A673 (cell line): ENCODE data around the gene USP22. TPM values are rescaled to one million over a fixed set of nuclear protein-coding genes. Genes with fewer than 3 reads are reported as not detected.
A peak's percentile ranks its signal among the peaks of the same experiment; 100 is the strongest.

ENCODE experiments used
- BruUV-seq: library from RNA; stranded (reverse); fragments of 400-500 nt; replicated peaks from 2 replicates; lab custom pipeline; 2021; lab: Mats Ljungman, UMichigan
- CTCF ChIA-PET: fragments of 300-600 bp; sonication (Branson Sonifier 250); formaldehyde crosslinking; loops from one replicate; lab custom pipeline; 2022; ENCODE audit warnings: antibody characterized with exemption; lab: Charles Lee
- POLR2A ChIA-PET: fragments of 300-600 bp; sonication (Branson Sonifier 250); formaldehyde crosslinking; loops from one replicate; lab custom pipeline; 2022; ENCODE audit warnings: antibody characterized with exemption; ENCODE audit not compliant: low non-redundant PET; lab: Charles Lee
- DNase-seq: peaks from one replicate; pipeline ENCODE4 v3.0.0-alpha.2; 2015; ENCODE audit warnings: low spot score
- H3K27ac ChIP-seq: fragments of 200-600 bp; sonication (generic); 2 replicates; pipeline ENCODE4 v1.5.1; 2016; ENCODE audit warnings: mixed run types, low read depth, mild to moderate bottlenecking, mixed read lengths, antibody characterized with exemption, low read length; ENCODE audit not compliant: poor library complexity, severe bottlenecking
- H3K27me3 ChIP-seq: fragments of 200-600 bp; sonication (generic); replicated peaks from 2 replicates; pipeline ENCODE4 v1.6.1; 2017; ENCODE audit warnings: mixed run types, low read depth, mild to moderate bottlenecking, mixed read lengths, antibody characterized with exemption, low read length; ENCODE audit not compliant: insufficient read depth, poor library complexity
- H3K36me3 ChIP-seq: fragments of 200-600 bp; sonication (generic); 2 replicates; pipeline ENCODE4 v1.6.1; 2016; ENCODE audit warnings: mixed run types, mild to moderate bottlenecking, mixed read lengths, antibody characterized with exemption, low read length; ENCODE audit not compliant: insufficient read depth, poor library complexity, severe bottlenecking
- H3K4me1 ChIP-seq: fragments of 200-600 bp; sonication (generic); 2 replicates; pipeline ENCODE4 v1.6.1; 2017; ENCODE audit warnings: mixed run types, mild to moderate bottlenecking, mixed read lengths, antibody characterized with exemption, low read length; ENCODE audit not compliant: insufficient read depth, poor library complexity, severe bottlenecking
- H3K4me3 ChIP-seq: fragments of 200-600 bp; sonication (generic); 2 replicates; pipeline ENCODE4 v1.5.1; 2016; ENCODE audit warnings: low read depth, mixed run types, mild to moderate bottlenecking, mixed read lengths, low read length; ENCODE audit not compliant: poor library complexity, severe bottlenecking
- H3K9me3 ChIP-seq: fragments of 200-600 bp; sonication (generic); 2 replicates; pipeline ENCODE4 v1.6.1; 2016; ENCODE audit warnings: mixed run types, low read depth, mild to moderate bottlenecking, mixed read lengths, antibody characterized with exemption, low read length; ENCODE audit not compliant: poor library complexity, severe bottlenecking
- EZH2 ChIP-seq: fragments of 200-600 bp; sonication (generic); IDR thresholded peaks from 2 replicates; pipeline ENCODE4 v1.6.1; 2017; ENCODE audit warnings: borderline replicate concordance, low read depth, mild to moderate bottlenecking, mixed read lengths, antibody characterized with exemption, low read length; ENCODE audit not compliant: poor library complexity, severe bottlenecking
- intact Hi-C: fragments of 100-400 bp; cut with micrococcal nuclease; formaldehyde crosslinking; loops from one replicate; pipeline ENCODE4 v1.10.0; 2022; ENCODE audit not compliant: unreplicated experiment
- total RNA-seq: library from RNA; stranded (reverse); gene quantifications from 2 replicates; pipeline ENCODE4 v1.2.3, GENCODE V29; 2021
- TF ChIP-seq, protein P1 (sequence below): fragments of 300-800, 200-600 bp; sonication (generic); conservative IDR thresholded peaks from 2 replicates; pipeline ENCODE4 v1.5.1; 2017; ENCODE audit warnings: low read depth, mild to moderate bottlenecking, antibody characterized with exemption, low read length, moderate library complexity, mixed read lengths

Gene USP22
- total RNA-seq, 1 experiment from 2014 or later: 288 TPM

DNA sequence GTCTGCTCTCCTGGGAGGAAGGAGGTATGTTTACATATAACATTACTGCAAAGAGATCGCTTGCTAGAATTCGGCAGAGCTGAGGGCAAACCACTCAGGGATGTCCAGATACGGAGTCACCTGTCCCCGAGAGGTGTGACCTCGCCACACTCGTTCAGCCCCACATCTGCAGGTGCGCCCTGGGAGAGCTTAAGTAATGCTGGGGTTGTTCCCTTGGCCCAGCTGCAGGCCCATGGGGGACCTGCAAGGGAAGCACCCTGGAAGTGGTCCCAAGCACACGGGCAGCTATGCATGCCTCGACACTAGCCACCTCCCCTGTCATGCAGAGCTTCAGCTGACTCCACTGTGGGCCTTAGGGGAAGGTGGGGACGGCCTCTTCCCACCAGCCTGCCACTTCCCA is 22.2 kb downstream of the USP22 start:
- intact Hi-C loops: no loop called here
- Histone ChIP-seq H3K4me1 (no peaks in the 10 kb centered on the region), H3K27ac (no peak overlapping the region), H3K27me3 (no peaks in the 10 kb centered on the region), H3K4me3 (no peak overlapping the region), H3K9me3 (no peaks in the 10 kb centered on the region), H3K36me3 (peaks cover 92% of the 10 kb centered on the region)
- no TSS peak for BruUV-seq
- no peak for DNase-seq
- ChIA-PET POLR2A (interaction anchor here (0.6 kb wide), 1 partner anchor 1034 kb away, joined by 9 read pairs; no protein-coding TSS in a partner anchor), CTCF (interaction anchor here (0.5 to 1.5 kb wide), 4 partner anchors 10 to 297 kb away, joined by 3 to 12 read pairs (median 4); no protein-coding TSS in a partner anchor)
- TF ChIP-seq EZH2: no peak
- TF ChIP-seq, protein P1, sequence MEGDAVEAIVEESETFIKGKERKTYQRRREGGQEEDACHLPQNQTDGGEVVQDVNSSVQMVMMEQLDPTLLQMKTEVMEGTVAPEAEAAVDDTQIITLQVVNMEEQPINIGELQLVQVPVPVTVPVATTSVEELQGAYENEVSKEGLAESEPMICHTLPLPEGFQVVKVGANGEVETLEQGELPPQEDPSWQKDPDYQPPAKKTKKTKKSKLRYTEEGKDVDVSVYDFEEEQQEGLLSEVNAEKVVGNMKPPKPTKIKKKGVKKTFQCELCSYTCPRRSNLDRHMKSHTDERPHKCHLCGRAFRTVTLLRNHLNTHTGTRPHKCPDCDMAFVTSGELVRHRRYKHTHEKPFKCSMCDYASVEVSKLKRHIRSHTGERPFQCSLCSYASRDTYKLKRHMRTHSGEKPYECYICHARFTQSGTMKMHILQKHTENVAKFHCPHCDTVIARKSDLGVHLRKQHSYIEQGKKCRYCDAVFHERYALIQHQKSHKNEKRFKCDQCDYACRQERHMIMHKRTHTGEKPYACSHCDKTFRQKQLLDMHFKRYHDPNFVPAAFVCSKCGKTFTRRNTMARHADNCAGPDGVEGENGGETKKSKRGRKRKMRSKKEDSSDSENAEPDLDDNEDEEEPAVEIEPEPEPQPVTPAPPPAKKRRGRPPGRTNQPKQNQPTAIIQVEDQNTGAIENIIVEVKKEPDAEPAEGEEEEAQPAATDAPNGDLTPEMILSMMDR: no peak

DNA sequence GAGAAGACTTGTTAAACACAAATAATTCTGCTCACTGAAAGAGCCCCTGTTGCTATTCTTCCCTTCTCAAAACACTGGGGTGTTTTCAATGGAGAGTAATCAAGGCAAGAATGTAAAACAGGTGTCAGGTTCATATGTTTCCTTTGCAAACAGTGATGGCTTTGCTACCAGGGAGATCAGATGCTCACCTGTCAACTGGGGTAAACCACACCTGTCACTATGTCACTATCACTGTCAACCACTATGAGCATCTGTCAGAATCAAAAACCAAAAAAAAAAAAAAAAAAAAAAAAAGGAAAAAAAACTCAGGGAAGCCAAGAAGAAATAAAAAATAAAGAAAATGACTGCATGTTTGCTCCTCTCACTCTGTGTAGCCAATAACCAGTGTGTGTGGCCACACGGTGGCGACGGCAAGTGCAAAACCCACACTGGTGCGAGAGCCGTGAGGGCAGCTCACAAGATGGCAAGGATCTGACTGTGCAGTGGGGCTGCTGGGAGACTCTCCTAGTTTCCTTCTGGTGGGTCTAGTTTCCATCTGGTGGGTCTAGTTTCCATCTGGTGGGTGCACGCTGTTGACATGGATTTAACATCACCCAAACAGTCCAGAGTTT is 22.7 kb downstream of the USP22 start:
- intact Hi-C loops: no loop called here
- BruUV-seq: no TSS peak
- H3K27me3 ChIP-seq: no peaks in the 10 kb centered on the region
- no peak overlapping the region for H3K4me3 ChIP-seq
- no peak overlapping the region for H3K27ac ChIP-seq
- CTCF ChIA-PET: interaction anchor here (0.5 to 1.5 kb wide), 4 partner anchors 10 to 297 kb away, joined by 3 to 12 read pairs (median 4); no protein-coding TSS in a partner anchor
- H3K9me3 ChIP-seq: no peaks in the 10 kb centered on the region
- POLR2A ChIA-PET: interaction anchor here (0.6 kb wide), 1 partner anchor 1034 kb away, joined by 9 read pairs; no protein-coding TSS in a partner anchor
- DNase-seq: peak; percentile 66
- no peaks in the 10 kb centered on the region for H3K4me1 ChIP-seq
- H3K36me3 ChIP-seq: peaks cover 92% of the 10 kb centered on the region
- TF ChIP-seq EZH2: no peak
- TF ChIP-seq, protein P1: peak; percentile 66

DNA sequence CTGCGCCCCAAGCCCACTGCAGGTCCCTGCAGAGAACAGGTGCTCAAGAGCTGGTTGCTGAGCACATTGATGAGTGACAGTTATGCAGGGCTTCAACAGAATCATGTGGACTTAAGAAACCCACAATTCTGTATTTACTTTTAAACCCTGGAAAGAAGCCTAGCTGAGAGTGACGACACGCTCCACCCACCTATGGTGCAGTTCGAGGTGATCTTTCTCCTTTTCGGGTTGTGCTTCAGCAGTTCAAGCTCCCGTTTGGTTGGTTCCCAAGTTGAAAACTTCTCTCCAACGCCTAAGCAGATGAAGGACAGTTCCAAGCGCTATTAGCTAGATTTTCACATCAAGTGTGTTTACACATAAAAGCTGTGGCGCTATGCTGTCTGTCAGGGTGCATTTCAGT is 23.9 kb downstream of the USP22 start:
- no peaks in the 10 kb centered on the region for H3K9me3 ChIP-seq
- ChIA-PET CTCF (no interaction called here), POLR2A (no interaction called here)
- TF ChIP-seq, protein P1: no peak
- no peak for TF ChIP-seq EZH2
- no peaks in the 10 kb centered on the region for H3K27me3 ChIP-seq
- no peak overlapping the region for H3K27ac ChIP-seq
- BruUV-seq: no TSS peak
- H3K4me3 ChIP-seq: no peak overlapping the region
- intact Hi-C loops: no loop called here
- H3K4me1 ChIP-seq: no peaks in the 10 kb centered on the region
- DNase-seq: no peak
- H3K36me3 ChIP-seq: peaks cover 92% of the 10 kb centered on the region
